Activated CD4-positive, alpha-beta T cell treated with anti-CD3 and anti-CD28 coated beads, Interleukin-2, amount 50 U/mL, for 16 hours (primary cell): ENCODE data around the gene MAMSTR.
"Not testable (repeated sequence)": the region's sequence is repeated elsewhere in the genome, so short reads cannot be mapped to it uniquely, and the experiment has no call there.

Experiments
- DNase-seq: peaks from one replicate; pipeline ENCODE4 v3.0.0-alpha.2; 2020

The MAMSTR gene, protein sequence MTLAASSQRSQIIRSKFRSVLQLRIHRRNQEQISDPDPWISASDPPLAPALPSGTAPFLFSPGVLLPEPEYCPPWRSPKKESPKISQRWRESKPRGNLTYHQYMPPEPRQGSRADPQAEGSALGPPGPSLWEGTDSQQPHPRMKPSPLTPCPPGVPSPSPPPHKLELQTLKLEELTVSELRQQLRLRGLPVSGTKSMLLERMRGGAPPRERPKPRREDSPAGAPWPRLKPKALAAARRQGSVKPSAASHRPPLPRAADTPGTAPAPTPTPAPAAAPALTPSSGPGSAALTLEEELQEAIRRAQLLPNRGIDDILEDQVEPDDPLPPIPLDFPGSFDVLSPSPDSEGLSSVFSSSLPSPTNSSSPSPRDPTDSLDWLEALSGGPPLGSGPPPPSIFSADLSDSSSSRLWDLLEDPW

DNA sequence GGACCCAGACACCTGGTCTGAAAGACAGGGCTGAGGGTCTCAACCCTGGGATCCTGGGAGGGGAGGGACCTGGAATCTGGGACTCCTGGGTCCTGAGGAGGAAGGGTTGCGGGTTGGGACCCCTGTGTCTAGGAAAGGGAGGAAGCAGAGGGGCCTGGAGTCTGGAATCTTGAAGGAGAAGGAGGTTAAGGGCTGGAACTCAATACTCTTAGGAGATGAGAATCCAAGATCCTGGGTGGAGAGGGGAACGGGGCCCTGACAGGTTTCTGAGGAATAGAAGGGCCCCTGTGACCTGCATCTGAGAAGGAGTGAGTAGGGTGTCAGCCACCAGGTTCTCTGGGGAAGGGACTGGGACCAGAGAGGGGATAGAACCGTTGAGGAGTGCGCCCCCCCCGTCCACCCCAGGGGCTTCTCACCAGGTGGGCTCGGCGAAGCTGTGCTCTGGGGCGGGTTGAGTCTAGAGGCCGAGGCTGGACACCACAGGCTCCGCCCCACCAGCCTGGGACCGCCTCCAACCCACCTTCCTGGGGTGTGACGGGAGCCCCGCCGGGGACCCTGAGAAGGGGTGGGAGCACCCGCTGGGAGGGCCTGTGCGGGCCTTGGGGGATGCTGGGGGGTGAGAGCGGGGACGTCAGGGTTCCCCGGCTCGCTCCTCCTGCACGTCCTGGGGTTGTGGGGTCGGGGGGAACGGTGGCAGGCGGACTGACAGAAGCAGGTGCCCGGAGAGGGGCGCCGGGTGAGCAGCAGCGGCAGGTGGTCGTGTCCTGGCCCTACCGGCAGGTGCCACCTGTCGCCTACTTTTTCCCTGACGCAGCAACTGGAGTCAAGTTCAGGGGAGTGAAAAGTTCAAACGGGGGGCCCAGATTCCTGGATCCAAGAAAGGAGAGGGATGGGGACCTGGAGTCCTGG is at the start of gene MAMSTR:
MAMSTR (minus strand) TSS at position 463 of the 909 bp plus-strand sequence. CDS start 694 bp downstream, outside the sequence.
- no peak for DNase-seq

DNA sequence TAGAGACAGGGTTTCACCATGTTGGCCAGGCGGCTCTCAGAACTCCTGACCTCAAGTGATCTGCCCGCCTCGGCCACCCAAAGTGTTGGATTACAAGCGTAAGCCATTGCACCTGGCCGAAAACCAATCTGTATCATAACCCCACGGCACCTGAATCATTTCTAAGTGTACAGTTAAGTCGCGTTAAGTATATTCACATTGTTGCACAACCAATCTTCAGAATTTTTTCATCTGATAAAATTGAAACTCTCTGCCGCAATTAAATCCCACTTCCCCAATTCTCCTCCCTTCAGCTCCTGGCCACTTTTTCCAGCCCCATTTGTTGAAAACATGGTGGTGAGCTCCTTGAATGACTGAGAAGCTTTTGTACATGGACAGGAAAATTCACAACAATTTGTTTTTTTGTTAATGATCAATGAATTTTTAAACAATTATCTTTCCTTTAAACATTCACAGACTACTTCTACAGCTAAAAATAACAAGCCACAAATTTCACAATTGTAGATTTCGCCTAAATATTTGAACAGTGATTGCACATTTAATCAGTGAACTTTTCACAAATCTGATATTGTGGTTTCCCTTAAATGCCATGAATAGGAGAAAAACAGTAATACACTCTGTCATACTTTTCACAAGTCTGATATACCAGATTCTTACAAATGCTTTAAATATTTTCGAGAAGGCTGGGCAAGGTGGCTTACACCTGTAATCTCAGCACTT is 49.6 kb upstream of the MAMSTR start:
- DNase-seq, result no peak

DNA sequence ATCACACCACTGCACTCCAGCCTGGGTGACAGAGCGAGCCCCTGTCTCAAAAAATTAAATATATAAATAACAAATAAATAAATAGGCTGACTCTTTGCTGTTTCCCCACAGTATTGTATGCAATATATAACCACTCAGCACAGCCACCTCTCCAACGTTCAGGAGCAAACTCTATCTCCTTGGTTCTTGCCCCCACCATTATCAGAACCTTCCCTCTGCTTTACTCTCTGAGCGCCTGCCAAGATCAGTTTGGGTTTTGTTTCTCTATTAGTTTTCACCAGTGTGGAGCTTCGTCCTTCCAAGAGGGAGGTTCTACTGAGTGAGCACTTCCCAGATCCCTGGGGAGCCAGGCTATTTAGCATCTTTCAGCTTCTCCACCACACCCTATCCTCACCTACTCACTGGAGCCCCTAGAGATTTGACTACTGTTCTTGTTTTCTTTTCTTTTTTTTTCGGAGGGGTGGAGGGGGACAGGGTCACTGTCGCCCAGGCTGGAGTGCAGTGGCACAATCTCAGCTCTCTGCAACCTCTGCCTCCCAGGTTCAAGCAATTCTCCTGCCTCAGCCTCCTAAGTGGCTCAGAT is 48.7 kb upstream of the MAMSTR start:
- DNase-seq, result not testable (repeated sequence)

DNA sequence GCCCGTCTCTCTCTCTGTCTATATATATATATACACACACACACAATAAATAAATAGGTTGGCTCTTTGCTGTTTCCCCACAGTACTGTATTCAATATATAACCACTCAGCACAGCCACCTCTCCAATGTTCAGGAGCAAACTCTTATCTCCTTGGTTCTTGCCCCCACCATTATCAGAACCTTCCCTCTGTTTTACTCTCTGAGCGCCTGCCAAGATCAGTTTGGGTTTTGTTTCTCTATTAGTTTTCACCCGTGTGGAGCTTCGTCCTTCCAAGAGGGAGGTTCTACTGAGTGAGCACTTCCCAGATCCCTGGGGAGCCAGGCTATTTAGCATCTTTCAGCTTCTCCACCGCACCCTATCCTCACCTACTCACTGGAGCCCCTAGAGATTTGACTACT is 46.3 kb upstream of the MAMSTR start:
- not testable (repeated sequence) for DNase-seq

DNA sequence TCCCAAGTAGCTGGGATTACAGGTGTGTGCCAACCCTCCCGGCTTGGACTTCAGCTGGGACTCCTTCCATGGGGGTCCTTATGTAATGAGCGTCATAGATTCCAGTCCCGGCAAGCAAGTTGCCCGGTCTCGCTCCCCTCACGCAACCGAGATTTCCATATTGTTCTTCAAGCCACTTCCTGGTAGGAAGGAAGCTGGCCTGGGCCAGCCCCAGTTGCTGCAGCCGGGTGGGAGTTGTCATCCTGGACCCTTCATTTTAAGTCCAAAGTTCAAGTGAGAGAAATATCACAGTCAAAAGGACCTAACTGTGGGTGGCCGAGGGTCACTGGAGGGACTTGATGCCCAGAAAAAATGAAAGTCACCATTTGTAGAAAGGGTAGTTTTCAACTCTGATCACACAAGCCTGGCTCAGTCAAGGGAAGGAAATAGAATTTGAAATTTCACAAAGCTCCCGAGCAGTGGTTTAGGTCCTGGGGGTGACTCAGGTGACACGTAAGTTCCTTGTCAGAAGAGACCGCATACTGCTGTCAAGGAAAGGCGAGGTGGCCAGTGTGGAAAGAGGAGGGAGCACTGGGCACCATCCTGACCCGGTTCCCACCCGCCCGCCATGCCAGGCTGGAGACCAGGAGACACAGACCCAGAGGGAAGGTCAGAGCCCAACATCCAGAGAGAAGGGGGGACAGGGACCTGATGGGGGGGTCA is 41.1 kb upstream of the MAMSTR start:
- DNase-seq, result no peak

DNA sequence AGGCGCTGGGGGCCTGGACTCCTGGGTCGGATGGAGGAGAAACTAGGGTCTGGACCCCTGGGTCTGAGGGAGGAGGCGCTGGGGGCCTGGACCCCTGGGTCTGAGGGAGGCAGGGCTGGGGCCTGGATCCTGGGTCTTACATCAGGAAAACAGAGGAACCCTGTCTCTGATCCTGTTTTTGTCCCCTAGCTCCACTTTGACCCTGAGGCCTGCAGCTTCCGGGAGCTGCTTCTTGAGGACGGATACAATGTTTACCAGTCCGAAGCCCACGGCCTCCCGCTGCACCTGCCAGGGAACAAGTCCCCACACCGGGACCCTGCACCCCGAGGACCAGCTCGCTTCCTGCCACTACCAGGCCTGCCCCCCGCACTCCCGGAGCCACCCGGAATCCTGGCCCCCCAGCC is 38.2 kb upstream of the MAMSTR start:
- DNase-seq, result no peak

DNA sequence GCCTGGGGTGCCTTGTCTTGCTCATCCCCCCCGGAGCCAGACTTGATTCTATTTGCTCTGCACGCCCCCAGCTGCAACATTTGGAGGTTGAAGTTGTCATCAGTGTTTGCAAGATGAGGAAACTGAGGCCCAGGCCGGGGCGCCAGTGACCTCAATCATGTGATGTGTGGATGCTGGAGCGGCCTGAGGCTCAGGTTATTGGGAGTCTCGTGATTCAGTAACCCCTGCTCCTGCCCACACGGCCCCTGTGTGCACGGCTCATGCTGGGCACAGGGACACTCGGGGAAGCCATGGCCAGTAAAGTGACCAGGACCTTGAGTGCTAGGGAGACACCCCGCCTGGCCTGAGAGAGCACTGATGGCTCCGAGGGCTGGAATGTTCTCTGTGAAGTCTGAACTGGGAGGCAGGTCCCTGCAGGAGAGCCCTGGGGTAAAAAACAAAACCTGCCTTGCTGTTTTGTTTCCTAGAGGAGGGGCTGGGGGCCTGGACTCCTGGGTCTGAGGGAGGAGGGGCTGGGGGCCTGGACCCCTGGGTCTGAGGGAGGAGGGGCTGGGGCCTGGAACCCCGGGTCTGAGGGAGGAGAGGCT is 37.7 kb upstream of the MAMSTR start:
- no peak for DNase-seq

DNA sequence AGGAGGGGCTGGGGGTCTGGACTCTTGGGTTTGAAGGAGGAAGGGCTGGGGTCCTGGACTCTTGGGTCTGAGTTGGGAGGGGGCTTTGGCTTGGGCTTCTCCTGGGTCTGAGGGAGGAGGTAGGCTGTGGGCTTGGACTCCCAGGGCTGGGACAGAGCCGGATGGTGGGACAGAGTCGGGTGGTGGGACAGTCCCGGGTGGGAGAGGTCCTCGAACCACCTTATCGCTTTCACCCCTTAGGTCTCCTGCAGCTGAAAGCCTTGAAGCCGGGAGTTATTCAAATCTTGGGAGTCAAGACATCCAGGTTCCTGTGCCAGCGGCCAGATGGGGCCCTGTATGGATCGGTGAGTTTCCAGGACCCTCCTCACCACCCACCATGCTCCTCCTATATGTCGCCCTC is 37.2 kb upstream of the MAMSTR start:
- no peak for DNase-seq

DNA sequence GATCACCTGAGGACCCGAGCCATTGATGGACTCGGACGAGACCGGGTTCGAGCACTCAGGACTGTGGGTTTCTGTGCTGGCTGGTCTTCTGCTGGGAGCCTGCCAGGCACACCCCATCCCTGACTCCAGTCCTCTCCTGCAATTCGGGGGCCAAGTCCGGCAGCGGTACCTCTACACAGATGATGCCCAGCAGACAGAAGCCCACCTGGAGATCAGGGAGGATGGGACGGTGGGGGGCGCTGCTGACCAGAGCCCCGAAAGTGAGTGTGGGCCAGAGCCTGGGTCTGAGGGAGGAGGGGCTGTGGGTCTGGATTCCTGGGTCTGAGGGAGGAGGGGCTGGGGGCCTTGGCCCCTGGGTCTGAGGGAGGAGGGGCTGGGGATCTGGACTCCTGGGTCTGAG is 36.7 kb upstream of the MAMSTR start:
- no peak for DNase-seq

DNA sequence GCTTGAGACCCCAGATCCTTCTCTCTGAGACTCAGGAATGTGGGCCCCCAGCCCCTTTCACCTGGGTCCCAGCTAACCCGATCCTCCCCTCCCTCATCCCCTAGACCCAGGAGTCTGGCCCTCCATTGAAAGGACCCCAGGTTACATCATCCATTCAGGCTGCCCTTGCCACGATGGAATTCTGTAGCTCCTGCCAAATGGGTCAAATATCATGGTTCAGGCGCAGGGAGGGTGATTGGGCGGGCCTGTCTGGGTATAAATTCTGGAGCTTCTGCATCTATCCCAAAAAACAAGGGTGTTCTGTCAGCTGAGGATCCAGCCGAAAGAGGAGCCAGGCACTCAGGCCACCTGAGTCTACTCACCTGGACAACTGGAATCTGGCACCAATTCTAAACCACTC is 36.3 kb upstream of the MAMSTR start:
- DNase-seq, result no peak

DNA sequence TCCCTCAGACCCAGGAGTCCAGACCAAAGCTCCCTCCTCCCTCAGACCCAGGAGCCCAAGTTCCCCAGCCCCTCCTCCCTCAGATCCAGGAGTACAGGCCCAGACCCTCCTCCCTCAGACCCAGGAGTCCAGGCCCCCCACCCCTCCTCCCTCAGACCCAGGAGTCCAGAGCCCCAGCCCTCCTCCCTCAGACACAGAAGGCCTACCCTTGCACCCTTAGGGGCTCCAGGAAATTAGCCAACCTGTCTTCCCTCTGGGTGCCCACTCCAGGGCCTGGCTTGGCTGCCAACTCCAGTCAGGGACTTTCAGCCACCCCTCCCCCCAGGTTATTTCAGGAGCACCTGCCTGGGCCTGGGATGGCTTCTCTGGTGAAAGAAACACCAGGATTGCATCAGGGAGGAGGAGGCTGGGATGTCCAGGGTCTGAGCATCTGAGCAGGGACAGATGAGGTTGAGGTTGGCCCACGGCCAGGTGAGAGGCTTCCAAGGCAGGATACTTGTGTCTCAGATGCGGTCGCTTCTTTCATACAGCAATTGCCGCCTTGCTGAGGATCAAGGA is 35.6 kb upstream of the MAMSTR start, which contains the start of gene FGF21:
FGF21 (plus strand) TSS at position 441 of the 558 bp plus-strand sequence. CDS start 713 bp downstream, outside the sequence.
- no peak for DNase-seq

DNA sequence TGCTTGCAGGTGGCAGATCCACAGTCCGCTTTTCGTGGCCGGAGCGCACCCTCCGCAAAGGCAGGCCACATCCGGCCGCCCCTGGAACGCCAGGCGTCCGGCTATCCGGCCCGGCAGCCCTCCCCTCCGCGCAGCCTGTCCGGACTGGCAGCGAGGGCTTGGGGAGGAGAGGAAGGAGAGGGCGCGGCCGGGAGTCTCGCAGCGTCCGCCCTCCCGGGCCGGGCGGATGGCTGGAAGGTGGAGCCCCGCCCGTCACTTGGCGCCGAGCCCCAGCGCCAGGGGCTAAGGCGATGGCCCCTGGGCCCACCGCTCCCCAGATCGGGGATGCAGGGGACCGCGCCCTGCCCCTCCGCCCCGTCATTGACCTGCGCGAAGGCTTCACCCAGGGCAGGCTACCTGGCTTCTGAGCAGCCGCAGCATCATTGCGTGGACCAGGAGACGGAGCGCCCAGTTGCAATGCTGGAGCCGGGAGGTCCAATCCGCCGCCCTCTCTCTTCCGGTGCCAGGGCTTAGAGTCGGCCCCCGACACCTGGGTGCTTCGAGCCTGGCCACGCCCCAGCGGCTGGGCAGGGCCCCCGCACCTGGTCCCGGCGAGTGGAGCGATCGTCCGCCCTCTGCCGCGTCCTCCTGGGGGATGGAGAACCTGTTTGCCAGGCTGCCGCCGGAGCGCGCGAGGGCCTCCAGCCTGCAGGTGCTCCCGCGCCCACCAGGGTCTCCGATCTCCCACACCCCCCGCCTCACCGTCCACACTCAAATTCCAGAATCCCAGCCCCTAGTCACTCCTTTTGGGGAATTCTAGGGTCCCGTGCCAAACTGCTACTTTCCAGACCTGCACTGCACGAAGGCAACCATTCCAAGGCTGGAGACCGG is 33.2 kb upstream of the MAMSTR start, which contains the start of gene FUT1:
FUT1 (minus strand) TSS at position 146 of the 870 bp plus-strand sequence. CDS start 1,360 bp downstream, outside the sequence.
- no peak for DNase-seq

DNA sequence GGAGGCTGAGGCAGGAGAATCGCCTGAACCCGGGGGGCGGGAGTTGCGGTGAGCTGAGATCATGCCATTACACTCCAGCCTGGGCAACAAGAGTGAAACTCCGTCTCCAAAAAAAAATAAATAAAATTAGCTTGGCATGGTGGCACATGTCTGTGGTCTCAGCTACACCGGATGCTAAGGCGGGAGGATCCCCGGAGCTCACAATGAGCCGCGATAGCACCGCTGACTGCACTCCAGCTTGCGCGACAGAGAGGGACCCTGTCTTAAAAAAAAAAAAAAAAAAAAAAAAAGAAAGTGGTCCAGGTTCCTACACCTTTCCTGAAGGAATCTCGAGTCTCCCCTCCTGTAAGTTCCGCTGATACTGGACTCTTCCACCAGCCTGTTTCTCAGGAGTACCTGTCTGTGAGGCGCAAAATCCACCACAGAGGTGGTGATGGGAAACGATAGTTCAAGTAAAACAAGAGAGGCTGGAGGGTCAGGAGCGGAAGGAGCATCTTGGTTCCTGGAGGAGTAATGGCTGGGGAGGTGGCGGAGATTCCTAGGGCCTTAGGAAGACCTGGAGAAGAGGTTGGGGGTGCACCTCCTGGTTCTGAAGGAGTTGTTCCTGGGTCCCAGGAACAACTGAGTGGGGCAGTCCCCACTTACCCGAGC is 32.4 kb upstream of the MAMSTR start:
- no peak for DNase-seq

DNA sequence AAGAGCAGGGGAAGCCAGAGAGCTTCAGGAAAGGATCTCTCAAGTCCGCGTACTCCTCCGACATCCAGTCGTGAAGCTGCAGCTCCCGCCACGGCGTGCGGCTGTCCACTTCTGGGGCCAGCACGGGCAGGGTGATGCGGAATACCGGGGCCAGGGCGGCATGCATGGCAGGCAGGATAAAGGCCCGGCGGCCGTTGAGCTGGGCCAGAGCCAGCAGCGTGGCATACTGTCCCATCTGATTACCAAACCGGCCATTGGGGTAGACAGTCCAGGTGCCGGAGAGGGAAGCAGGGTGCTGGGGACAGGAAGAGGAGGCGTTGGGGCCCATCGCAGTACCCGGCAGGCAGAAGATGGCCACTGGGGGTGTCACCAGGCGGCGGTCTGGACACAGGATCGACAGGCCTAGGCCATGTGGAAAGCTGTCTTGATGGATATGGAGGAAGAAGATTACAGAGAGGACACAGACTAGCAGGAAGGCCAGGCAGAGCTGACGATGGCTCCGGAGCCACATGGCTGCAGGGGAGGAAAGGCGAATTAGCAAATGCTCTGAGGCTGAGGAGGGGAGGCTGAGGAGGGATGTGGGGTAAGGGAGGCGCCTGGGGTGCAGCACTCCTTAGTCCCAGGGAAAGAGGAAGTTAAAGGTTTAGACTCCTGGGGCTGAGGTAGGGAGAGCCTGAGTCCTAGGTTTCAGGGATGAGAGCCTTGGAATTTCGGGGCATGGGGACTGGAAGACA is 31.4 kb upstream of the MAMSTR start:
- DNase-seq, result no peak

DNA sequence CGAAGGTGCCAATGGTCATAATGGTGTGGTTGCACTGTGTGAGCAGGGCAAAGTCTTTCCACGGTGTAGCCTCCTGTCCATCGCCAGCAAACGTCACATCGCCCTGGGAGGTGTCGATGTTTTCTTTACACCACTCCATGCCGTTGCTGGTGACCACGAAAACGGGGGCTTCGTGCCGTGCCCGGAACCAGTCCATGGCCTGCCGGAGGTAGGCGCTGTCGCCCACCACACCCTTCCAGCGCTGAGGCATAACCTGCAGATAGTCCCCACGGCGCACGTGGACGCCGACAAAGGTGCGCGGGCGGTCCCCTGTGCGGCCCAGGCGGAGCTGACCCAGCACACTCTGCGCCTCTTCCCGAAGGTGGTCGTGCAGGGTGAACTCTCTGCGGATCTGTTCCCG is 30.8 kb upstream of the MAMSTR start:
- no peak for DNase-seq

DNA sequence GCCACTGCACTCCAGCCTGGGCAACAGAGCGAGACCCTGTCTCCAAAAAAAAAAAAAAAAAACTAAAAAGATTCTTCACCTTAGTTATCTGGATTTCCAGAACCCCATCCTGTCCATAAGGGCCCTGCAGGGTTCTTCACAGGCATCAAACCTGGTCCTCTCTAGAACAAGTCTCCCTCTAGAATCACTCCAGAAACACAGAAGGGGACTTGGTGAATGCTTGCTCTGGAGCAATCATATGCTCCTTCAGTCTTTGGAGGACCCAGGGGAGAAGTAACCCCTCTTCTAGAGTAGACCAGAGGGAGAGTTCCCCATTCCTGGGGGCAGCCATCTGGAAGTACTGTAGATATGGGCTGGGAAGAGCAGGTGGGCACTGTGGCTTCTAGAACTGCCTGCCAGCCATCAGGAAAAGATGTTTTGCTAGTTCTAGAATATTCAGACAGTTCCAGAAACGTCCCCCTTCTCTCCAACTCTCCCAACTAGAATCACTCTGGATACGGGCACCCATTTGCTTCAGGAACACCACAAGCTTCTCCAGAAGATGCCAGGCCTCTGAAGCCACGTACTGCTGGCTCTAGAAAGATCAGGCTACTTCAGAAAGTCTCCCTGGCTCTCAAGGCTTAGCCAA is 30.2 kb upstream of the MAMSTR start:
- no peak for DNase-seq

DNA sequence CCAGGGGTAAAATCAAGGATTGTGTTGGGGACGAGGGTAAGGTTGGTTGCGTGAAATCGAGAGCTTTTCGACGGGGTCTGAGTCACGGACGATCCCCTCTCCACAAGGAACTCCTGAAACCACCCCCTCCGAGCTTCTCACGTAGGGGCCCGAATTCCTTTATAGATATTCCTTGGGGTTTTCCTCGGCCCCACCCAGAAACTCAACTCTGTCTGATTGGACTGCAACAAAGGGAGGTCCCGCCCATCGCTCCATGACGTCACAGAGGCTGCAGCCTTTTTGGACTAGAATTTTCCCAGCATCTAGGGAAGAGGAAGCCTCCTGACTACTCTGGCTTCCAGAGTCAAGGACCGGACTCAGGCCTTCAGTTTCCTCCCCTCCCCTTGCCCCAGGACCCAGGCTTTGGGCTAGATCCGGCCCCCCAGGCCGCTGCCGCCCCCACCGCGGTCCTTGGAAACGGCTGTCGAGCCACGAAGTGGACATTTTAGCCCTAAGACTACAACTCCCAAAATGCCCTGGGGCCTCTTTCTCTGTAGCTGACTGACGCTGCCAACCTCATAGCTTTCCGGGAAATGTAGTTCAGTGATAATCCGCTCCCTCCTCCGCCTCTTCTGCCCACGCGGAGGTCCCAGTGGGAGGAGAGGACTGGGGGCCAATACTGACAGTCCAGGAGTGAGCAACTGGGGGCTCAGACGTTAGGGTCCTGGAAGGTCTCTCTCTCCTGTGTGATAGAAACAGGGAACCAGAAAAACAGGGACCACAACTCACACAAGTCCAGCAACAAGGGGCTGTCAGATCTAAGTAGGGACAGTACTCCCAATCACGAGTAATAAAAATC is 27.4 kb upstream of the MAMSTR start, which contains the start of gene IZUMO1:
IZUMO1 (minus strand) TSS at position 172 of the 838 bp plus-strand sequence. CDS start 1,050 bp downstream, outside the sequence.
- DNase-seq, result peak; percentile 79
